UCSD-AML1 (cell line): ENCODE results near the gene EN2.

Experiments
- DNase-seq: peaks from one replicate; lab custom pipeline; 2025; ENCODE audit not compliant: unreplicated experiment; lab: John Stamatoyannopoulos, UW

The EN2 gene

DNA sequence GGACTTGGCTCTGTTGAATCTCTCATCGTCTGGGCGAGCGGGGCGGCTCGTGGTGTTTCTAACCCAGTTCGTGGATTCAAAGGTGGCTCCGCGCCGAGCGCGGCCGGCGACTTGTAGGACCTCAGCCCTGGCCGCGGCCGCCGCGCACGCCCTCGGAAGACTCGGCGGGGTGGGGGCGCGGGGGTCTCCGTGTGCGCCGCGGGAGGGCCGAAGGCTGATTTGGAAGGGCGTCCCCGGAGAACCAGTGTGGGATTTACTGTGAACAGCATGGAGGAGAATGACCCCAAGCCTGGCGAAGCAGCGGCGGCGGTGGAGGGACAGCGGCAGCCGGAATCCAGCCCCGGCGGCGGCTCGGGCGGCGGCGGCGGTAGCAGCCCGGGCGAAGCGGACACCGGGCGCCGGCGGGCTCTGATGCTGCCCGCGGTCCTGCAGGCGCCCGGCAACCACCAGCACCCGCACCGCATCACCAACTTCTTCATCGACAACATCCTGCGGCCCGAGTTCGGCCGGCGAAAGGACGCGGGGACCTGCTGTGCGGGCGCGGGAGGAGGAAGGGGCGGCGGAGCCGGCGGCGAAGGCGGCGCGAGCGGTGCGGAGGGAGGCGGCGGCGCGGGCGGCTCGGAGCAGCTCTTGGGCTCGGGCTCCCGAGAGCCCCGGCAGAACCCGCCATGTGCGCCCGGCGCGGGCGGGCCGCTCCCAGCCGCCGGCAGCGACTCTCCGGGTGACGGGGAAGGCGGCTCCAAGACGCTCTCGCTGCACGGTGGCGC, at the start of gene EN2:
Gene EN2 (plus strand): TSS at position 19 of the 767 bp plus-strand sequence. CDS start 249 bp downstream, at position 268.
- no peak for DNase-seq

DNA sequence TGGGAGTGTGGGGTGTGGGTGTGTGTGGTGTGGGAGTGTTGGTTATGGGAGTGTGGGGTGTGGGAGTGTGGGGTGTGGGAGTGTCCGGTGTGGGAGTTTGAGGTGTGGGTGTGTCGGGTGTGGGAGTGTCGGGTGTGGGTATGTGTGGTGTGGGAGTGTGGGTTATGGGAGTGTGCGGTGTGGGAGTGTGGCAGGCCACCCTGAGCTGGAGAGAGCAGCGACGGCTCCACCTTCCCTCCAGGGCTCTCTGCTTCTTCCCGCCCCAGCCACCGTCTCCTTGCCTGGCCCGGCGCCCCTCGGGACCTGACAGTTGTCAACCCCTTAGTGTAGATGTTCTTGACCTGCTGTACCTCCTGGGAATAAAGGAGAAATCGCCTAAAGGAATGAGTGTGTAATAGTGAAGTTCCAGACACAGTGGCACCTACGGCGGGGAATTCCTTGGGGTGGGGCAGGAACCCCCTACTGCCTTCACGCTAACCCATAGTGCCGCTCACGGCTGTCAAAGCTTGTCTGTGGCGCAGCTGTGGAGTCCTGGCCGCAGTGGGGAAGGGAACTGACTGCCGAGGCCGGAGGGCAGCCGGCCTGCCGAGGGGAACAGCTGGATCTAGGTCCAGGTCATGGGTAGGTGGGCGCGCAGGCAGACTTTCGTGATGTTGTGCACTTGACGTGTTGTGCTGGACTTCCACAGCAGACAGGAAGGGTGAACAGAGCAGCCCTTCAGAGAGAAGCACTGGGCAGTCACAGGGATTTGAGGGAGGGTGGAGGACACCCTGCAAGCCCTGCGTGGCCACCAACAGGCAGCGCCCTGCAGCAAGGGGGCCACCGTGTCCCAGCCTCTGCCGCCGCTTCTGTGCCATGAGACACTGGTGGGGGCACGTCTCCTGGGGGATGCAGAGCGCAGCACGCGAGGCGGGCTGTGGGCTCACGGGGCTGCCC, 49.0 kb upstream of the EN2 start:
- no peak for DNase-seq

DNA sequence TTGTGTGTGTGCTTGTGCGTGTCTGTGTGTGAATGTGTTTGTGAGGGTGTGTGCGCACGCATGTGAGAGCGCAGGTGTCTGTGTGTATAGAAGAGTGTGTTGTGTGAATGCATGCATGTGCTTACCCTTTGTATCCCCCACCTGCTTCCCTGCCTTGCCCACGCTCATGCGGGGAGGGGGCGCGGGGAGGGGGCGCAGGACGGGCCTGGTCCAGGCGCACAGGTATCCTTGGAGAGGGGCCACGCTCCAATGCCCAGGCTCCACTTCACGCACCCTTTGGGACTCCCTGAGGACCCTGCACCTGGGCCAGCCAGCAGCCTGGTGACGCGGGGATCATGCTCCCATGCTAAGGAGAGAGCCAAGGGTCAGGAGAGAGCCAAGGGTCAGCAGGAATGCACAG, 47.9 kb upstream of the EN2 start:
- no peak for DNase-seq

DNA sequence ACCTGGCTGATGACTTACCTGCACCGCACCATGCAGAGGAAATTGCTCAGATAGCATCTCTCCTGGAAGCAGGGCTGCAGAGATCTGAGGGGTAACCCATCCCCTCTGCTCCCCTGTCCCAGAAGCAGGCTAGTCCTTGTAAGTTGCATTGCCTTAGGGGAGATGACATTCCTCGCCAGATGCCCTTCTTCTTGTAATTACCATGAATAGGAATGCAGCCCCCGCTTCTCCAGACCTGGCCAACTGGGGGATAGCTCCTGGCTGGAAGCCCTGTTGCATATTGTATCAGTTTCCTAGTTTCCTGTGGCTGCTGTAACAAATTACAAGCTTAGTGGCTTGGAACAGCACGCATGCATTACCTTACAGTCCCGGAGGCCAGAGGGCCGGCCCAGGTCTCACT, 47.5 kb upstream of the EN2 start:
- DNase-seq, result no peak

DNA sequence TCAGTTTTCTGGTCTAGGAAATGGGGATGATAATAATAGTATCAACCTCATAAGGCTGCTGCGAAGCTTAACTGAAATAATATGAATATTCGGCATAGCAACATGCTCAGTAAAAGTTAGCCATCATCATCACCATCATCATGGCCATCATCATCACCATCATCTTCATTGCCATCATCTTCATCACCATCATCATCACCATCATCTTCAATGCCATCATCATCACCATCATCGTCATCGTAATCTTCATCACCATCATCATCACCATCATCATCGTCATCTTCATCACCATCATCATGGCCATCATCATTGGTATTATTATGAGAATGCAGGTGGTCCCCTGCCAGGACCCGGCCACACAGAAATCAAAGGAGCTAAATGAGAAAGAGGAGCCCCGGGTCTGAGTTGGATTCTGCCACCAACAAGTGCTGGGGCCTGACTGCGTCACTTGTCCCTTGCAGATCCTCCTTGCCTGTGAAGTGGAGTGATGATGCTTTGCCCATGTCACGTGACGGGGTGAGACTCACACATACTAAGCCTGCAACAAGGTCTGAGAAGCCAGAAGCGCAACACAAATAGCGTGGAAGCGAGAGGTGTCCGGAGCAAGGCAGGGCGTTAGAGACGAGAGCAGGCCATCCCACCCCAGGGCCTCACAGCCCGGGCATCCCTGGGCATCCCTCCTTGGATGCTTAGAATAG, 46.1 kb upstream of the EN2 start:
- no peak for DNase-seq

DNA sequence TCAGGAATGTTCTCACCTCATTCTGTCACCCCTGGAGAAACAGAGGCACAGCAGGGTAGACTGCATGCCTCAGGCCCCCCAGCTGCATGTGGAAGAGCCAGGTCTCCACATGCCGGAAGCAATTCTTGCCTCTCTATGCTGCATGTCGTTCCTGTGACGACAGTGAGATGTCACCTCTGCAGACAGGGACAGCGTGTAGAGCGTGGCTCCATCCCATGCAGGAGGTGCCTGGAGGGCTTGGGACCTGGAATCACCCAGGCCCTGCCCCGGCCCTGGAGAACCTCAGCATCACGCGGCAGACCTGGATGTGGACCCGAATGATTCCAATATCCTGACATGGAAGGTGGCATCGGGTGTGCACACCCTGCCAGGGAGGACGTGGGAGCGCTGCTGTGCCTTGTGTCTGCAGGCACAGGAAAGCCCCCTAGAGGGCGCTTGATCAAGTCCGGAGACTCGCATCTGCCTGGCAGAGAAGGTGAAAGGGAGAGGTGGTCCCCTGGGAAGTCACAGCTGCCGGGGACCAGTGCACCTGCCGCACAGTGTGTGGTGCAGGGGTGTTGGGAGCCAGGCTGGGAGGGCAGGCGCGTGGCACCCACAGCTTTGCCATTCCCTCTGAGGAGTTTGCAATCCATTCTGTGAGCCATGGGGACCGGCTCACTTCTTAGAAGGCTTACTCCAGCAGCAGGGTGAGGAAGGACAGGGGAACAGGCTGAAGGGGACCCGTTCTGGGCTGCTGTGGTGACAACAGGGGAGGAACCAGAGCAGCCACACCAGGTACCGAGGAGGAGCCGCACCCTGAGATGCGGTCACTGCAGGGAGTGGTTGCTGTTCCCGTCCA, 45.3 kb upstream of the EN2 start:
- DNase-seq, result peak; percentile 27

DNA sequence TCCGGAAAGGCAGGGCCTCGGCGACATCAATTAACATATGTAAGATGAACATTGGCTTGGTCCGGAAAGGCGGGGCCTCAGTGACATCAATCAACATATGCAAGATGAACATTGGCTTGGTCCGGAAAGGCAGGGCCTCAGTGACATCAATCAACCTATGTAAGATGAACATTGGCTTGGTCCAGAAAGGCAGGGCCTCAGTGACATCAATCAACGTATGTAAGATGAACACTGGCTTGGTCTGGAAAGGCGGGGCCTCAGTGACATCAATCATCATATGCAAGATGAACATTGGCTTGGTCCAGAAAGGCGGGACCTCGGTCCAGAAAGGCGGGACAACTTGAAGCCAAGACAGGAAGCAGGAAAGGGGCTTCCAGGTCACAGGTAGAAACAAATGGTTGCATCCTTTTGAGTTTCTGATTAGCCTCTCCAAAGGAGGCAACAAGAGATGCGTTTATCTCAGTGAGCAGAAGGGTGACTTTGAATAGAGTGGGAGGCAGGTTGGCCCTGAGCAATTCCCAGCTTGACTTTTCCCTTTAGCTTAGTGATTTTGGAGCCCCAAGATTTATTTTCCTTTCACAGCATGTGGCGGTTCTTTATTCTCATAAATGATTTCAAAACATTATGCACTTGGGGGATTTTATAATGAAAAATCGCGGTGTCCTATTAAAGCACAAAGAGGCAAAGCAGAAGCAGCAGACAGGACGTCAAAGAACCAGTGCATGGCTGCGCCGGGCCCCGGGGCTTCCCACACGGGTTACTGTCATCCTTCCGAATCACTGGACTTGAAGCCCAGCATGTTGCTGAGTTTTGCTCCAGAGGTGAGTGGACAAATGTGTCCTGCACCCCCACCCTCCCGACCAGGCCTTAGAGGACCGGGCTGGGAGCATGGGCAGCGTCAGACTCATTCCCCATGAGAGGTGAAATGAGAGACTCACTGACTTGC, 43.1 kb upstream of the EN2 start:
- DNase-seq, result no peak

DNA sequence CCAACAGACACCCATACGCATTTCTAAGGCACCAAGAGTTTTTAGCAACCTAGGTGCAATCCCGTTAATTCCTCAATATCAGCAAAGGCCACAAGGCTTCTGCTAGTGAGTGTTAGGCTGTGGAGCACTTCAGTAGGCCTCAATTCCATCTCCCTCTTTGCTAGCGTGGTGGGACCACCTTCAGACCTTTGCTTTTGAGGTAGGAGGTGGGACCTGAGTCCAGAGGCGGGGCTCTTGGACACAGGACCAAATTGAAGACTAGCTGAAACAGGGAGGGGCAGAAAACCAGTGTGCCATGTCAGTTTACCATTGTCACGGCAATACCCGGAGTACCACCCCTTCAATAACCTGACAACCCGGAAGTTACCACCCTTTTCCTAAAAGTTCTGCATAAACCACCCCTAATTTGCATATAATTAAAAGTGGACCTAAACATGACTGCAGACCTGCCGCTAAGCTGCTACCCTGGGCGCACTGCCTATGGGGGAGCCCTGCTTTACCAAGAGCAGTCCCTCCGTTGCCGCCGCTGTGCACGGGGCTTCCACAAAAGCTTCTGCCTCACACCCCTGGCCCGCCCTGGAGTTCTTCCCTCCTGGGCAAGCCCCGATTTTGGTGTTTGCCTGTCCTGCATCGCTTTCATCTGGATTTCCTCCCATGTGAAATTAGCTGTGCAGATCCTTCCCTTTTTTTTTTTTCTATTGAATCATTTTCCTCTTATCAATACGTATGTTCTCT, 41.1 kb upstream of the EN2 start:
- DNase-seq, result no peak

DNA sequence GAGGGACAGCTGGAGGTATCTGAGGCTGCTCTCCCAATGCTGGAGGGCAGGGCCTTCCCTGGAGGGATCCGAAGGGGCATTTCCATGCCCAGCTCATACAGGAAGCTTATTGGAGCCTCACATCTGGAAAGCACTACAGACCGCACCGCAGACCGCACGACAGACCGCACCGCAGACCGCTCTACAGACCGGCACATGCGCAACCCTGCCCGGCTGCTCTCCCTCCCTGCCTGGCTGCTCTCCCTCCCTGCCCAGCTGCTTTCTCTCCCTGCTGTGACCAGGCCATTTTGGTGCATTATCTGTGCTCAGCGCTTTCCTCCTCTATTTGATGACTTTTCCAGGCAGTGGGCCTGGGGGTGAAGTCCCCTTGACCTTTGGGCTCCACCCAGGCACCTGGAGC, 39.6 kb upstream of the EN2 start:
- DNase-seq, result no peak

DNA sequence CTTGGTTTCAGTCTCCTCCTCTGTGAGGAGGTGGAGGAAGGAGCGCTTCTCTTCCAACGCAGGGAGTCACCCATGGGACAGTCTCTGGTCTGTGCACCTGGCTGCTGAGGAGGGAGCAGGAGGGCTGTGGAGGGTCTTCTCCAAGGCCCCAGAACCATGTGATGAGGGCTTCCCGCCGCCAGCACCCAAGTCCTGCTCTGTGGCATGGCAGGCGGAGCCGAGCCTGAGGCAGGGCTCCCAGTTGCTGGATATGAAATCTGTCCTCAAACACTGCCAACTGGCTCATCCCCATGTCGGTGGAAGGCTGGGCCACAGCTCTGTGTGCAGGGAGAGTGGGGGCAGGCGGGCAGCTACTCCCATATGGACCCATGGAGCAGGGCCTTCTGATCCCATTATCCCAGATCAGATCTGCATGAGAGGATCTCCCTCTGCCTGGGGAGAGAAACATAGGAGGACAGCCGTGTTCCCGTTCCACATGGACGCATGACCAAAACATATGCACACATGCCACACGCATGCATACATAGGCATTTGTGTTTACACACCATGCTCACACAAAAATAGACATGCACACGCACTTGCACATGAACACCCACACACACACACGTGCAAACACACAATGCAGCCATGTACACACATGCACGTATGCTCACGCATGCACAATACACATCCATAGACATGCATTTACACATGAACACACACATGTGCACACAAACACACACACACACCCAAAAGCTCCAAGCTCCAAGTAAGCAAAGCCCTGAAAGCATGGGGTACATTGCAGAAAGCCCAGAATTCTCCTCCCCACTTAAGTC, 38.8 kb upstream of the EN2 start:
- DNase-seq, result no peak

DNA sequence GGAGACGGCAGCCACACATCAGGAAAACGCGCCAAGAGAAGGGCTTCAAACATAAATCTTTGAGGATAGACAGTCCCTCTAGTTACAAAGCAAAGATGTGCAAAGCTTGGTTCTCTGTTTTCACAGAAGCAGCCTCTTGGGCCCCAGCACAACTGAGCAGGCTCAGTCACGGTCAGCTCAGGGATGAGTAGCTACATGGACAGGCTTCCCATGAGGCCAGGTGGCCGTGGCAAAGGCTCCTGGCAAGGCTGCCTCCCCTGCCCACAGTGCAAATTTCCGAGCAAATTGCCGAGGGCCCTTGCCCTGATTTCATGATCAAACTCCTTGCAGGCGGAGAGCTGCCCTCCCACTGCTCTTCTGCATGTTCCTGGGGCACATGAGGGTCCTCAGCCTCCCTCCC, 37.8 kb upstream of the EN2 start:
- DNase-seq, result no peak

DNA sequence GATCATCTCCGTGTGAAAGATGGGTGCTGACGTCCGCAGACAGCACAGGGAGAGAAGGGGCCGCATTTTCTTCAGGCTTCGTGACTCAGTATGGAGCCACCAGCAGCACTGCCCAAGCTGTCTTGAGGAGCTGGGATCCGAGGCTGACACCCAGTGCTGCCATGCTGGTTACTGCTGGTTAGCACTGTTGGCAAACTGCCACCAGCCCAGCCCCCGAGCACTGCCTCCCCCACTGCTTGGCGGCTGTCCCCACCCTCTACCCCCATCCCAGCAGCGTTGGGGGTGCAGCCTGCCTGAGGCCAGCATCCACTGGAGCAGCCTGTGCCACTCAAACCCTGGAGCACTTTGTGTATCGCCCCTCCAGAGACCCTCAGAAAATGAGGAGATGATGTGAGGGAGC, 35.8 kb upstream of the EN2 start:
- no peak for DNase-seq

DNA sequence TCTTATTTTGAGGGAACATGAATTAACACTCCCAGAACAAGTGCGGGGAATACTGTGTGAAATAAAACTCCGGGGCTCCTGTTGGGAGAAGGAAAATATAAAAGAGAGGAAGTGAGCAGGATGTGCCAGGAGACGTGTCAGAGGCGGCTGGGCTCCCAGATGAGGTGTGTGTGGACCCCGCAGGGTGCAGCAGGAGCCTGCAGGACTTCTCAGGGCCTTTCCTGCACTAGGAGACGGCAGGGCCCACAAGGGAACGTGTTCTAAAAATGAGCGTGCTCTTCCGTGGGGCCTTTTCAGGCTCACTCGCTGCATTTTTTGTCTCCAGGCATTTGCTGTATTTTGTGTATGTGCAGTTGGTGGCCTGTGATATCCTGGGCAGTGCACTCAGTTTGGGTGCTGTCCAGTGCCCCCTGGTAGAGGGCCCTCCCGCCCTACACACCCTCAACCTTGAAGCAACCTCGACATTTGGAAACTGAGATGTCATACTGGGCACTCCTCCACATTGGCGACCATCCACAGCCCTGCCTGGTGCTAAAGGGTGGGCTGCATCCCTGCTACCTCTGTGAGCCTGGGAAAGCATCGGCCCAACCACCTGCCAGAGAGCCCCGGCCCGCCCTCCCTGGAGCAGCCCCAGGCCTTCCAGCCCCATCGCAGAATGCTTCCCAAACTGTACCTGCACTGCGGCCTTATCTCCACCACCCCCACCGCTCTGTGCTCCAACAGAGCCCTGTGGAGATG, 35.2 kb upstream of the EN2 start:
- DNase-seq, result no peak

DNA sequence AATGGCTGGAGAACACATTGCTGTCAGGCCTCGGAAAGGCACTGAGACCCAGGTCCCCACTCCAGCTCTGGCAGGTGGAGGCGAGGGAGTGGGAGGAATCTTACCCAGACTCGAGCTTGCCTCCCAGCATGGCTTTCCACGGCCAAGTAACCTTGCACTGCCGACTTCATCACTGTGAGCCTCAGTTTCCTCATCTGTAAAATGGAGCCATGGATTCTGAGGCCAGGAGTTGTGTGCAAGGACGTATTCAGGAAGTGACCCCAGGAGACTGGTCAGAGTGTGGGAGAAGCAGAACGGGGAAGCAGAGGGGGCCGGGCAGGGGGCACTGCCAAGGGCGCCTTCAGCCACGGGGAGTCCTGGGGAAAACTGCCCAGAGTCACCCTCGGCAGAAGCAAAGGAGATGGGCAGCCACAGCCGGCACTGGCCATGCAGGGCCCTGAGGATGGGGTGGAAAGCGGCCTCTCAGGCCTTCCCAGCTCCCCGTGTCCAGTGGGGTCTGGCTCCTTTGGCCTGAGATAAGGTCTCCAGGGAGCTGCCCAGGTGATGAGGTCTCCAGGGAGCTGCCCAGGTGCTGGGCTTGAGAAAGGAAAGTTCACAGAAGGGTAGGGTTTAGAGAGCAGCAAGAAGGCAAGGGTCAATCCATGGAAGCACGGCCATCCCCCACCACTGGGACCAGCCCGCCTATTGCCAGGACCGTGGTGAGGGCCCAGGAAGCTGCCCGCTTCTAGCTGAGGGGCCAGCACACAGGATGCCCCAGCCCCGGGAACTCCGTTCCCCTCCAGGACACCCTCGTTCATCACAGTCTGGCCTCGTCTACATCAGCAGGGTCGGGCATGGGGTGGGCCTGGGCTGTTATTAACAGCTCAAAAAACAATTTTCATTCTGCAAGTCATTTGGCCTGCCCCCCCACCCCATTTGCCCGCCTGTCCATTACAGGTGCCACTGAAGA, 34.3 kb upstream of the EN2 start:
- no peak for DNase-seq

DNA sequence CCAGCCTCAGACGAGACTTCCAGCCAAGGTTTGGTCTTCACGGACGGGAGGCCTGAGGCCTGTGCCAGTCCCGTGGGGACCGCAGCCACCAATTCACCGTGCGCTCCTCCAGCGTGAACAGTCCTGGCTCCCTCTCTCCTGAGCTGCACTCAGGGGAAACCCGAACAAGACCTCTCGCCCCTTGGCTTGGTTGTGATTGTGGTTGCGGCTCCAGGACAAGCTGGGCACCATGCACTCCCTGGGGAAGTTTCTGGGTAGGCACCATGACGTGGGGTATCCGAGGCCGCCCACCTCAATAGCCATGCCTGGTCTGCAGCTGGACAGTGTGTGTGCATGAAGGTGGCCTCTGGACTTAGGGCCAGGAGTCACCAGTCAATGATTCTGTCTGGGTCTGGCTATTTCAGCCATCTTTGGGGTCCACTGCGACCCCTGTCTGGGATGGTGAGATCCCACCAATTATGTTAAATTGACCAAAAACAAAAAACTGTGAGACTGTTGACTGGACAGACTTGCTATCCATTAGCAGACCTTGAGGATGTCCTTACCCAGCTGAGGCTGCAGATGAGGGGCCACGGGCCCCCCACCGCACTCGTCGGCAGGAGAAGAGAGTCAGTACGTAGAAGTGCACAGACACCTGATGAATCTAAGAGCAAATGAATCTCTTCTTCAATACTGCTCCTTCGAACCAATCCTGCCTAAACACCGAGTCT, 33.5 kb upstream of the EN2 start:
- no peak for DNase-seq

DNA sequence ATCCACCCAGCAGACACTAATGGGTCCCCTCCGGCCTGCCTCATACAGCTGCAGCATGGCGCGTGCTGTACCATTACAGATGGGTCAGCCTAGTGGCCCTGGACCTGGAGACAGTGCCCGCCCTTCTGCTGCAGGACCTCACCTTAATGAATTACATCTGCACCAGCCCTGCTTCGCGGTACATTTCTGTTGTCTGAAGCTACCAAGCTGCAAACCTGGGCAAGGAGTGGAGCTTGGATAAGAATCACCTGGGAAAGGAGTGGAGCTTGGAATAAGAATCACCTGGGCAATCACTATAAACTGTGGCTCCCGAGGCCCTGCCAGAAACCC, 33.0 kb upstream of the EN2 start:
- DNase-seq, result no peak
